HAP-1 (cell line): ENCODE results near the gene BLM.
A peak's percentile ranks its signal among the peaks of the same experiment; 100 is the strongest.
"Not testable (repeated sequence)": the region's sequence is repeated elsewhere in the genome, so short reads cannot be mapped to it uniquely, and the experiment has no call there.

Experiments used
- DNase-seq, 2 experiments: peaks; one replicate each; pipeline ENCODE4 v3.0.0-alpha.2; 2016 to 2020; ENCODE audit warnings: low spot score in 2 of 2
- H3K27me3 ChIP-seq: fragments of 250-450 bp; sonication (Bioruptor Pico); 2 replicates; pipeline ENCODE4 v1.5.1; 2020; ENCODE audit warnings: low read depth, mild to moderate bottlenecking, moderate library complexity
- H3K36me3 ChIP-seq: fragments of 250-450 bp; sonication (Bioruptor Pico); replicated peaks from 2 replicates; pipeline ENCODE4 v1.5.1; 2020; ENCODE audit warnings: mild to moderate bottlenecking
- H3K4me1 ChIP-seq: fragments of 250-450 bp; sonication (Bioruptor Pico); 2 replicates; pipeline ENCODE4 v1.5.1; 2020; ENCODE audit warnings: mild to moderate bottlenecking
- H3K4me3 ChIP-seq: fragments of 250-450 bp; sonication (Bioruptor Pico); 2 replicates; pipeline ENCODE4 v1.5.1; 2020; ENCODE audit warnings: mild to moderate bottlenecking, moderate library complexity
- H3K9me3 ChIP-seq: fragments of 250-450 bp; sonication (Bioruptor Pico); 2 replicates; pipeline ENCODE4 v1.5.1; 2020; ENCODE audit warnings: mild to moderate bottlenecking, moderate library complexity
- in situ Hi-C: fragments of 300-500 bp; cut with MboI; formaldehyde crosslinking; loops from 3 replicates; pipeline ENCODE4 v1.14.3; 2020; ENCODE audit warnings: low sequenced_read_pairs, inconsistent platforms, mixed read lengths

Gene BLM

GRCh38 chr15:90720131-90720530 lies 3.0 kb downstream of the BLM start:
- Histone ChIP-seq H3K4me1 (no peaks in the 10 kb centered on the region; the same call in 1 of the 2 replicates), H3K36me3 (peaks cover 13% of the 10 kb centered on the region), H3K4me3 (no peak overlapping the region), H3K9me3 (no peaks in the 10 kb centered on the region), H3K27me3 (no peaks in the 10 kb centered on the region)
- in situ Hi-C loops = no loop called here
- no peak for DNase-seq

DNA sequence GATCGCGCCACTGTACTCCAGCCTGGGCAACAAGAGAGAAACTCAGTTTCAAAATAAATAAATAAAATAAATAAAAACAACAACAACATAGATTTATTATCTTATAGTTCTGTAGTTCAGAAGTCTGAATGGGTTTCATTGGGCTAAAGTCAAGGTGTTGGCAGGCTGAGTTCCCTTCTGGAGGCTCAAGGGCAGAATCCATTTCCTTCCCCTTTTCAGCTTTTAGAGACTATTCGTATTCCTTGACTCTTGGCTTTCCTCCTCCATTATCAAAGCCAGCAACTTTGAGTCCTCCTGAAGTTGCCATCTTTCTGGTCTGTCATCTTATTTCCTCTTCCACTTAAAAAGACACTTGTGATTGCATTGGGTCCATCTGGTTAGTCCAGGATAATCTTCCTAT lies 12.1 kb downstream of the BLM start:
- no peaks in the 10 kb centered on the region for H3K4me1 ChIP-seq

DNA sequence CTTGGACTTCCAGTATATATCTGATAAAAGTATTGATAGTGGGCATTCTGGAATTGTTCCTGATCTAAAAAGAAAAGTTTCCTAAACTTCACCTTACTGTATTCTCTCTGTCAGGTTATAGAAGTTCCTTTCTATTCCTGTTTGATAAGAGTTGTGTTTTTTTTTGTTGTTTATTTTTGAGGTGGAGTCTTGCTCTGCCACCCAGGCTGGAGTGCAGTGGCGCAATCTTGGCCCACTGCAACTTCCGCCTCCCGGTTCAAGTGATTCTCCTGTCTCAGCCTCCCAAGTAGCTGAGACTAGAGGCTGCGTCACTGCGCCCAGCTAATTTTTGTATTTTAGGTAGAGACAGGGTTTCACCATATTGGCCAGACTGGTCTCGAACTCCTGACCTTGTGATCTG lies 13.1 kb downstream of the BLM start:
- H3K9me3 ChIP-seq = no peaks in the 10 kb centered on the region
- H3K4me1 ChIP-seq = no peaks in the 10 kb centered on the region
- no peaks in the 10 kb centered on the region for H3K27me3 ChIP-seq
- in situ Hi-C loops = no loop called here
- no peak for DNase-seq
- peaks cover 15% of the 10 kb centered on the region for H3K36me3 ChIP-seq
- H3K4me3 ChIP-seq = no peak overlapping the region

More for the DNA sequence above, 12.1 kb downstream of the BLM start:
- DNase-seq = no peak
- Histone ChIP-seq H3K27me3 (no peaks in the 10 kb centered on the region), H3K4me3 (no peak overlapping the region), H3K36me3 (peaks cover 23% of the 10 kb centered on the region), H3K9me3 (no peaks in the 10 kb centered on the region)
- in situ Hi-C loops = no loop called here

GRCh38 chr15:90735923-90736322 lies 18.8 kb downstream of the BLM start:
- in situ Hi-C loops = no loop called here
- no peaks in the 10 kb centered on the region for H3K9me3 ChIP-seq
- no peaks in the 10 kb centered on the region for H3K27me3 ChIP-seq
- DNase-seq = no peak
- no peaks in the 10 kb centered on the region for H3K4me1 ChIP-seq
- H3K36me3 ChIP-seq = peaks cover 4% of the 10 kb centered on the region
- no peak overlapping the region for H3K4me3 ChIP-seq

- H3K27me3 ChIP-seq, H3K4me1 ChIP-seq, in situ Hi-C loops, H3K4me3 ChIP-seq, DNase-seq, H3K9me3 ChIP-seq, H3K36me3 ChIP-seq: not testable (repeated sequence)
Observed at GRCh38 chr15:90740545-90740944, 23.4 kb downstream of the BLM start.

DNA sequence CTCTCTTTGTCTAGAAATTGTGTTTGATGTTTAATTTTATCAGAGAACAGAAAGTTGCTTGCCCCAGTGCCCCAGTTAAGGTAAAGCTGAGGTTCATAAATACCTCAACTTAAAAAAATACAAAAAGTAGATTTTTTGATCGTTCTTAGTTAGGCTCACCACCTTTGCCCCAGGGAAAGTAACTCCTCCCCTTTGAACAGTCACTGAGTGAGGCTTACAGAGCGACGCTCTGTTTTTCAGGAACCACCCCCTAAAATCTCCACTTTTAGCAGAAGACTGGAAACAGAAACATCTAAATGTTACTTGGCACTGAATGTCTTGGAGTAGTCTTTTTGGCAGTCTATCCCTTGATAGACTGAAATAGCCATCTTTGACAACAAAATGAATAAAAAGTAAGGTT lies 24.9 kb downstream of the BLM start:
- Histone ChIP-seq H3K9me3 (no peaks in the 10 kb centered on the region), H3K36me3 (no peaks in the 10 kb centered on the region; the same call in 1 of the 2 replicates), H3K4me3 (no peak overlapping the region), H3K4me1 (peaks cover 7% of the 10 kb centered on the region), H3K27me3 (no peaks in the 10 kb centered on the region)
- no peak for DNase-seq
- in situ Hi-C loops = no loop called here

- no peak overlapping the region for H3K4me3 ChIP-seq
- no peaks in the 10 kb centered on the region for H3K9me3 ChIP-seq
- no peak for DNase-seq
- peaks cover 3% of the 10 kb centered on the region for H3K36me3 ChIP-seq
- H3K27me3 ChIP-seq = no peaks in the 10 kb centered on the region
- peaks cover 9% of the 10 kb centered on the region for H3K4me1 ChIP-seq
- in situ Hi-C loops = no loop called here
Observed at GRCh38 chr15:90743407-90743806, 26.3 kb downstream of the BLM start.

- no peak overlapping the region for H3K4me3 ChIP-seq
- no peak for DNase-seq
- peaks cover 7% of the 10 kb centered on the region for H3K36me3 ChIP-seq
- no peaks in the 10 kb centered on the region for H3K9me3 ChIP-seq
- H3K4me1 ChIP-seq = peaks cover 9% of the 10 kb centered on the region
- no peaks in the 10 kb centered on the region for H3K27me3 ChIP-seq
- in situ Hi-C loops = no loop called here
Observed at GRCh38 chr15:90744759-90745402, 27.7 kb downstream of the BLM start.

DNA sequence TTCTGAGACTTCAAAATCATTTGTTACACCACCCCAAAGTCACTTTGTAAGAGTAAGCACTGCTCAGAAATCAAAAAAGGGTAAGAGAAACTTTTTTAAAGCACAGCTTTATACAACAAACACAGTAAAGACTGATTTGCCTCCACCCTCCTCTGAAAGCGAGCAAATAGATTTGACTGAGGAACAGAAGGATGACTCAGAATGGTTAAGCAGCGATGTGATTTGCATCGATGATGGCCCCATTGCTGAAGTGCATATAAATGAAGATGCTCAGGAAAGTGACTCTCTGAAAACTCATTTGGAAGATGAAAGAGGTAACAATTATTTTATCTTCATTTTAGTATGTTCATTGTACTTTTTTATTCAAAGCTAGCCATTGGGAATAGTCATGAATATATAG lies 32.6 kb downstream of the BLM start:
- Histone ChIP-seq H3K9me3 (no peaks in the 10 kb centered on the region), H3K4me1 (peaks cover 29% of the 10 kb centered on the region), H3K36me3 (peaks cover 15% of the 10 kb centered on the region), H3K27me3 (no peaks in the 10 kb centered on the region), H3K4me3 (no peak overlapping the region)
- DNase-seq = no peak
- in situ Hi-C loops = no loop called here

DNA sequence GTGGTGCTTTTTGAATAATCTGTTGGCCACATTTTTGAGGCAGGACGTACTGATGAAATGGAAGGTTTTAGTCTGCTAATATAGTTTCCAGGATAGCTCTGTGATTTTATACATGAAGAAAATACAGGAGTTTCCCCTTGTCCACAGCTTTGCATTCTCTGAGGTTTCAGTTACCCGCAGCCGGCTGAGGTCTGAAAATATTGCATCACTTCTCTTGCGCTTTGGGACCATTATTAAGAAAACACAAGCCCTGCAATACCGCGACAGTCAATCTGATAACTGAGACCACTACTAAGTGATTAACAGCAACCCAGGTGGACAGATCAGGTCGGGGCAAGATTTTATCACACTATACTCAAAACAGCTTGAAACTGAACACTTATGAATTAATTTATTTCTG lies 33.0 kb downstream of the BLM start:
- Histone ChIP-seq H3K9me3 (no peaks in the 10 kb centered on the region), H3K36me3 (peaks cover 20% of the 10 kb centered on the region), H3K27me3 (no peaks in the 10 kb centered on the region), H3K4me3 (no peak overlapping the region), H3K4me1 (peaks cover 29% of the 10 kb centered on the region)
- no peak for DNase-seq
- in situ Hi-C loops = no loop called here

DNA sequence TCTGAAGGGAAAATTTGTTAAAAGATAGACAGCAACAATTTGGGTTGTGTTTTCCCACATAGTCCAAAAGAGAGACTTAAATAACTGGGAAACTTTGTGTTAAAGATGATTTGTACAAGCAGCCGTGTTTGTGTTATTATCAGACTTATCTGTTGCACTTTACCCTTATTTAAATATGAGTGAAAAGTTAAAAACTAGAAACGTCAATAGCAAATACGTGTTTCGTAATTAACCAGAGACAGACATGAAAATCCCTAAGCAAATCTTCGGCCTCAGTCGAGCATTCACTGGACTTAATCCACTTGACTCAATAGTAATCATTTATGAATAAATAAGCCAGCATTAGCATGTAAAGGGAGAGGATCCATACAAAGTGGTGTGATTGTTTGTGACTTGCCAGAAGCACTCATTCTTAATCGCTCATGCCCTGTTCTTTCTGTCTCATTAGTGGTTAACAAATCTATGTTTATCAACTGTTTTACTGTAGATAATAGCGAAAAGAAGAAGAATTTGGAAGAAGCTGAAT lies 34.2 kb downstream of the BLM start:
- in situ Hi-C loops = no loop called here
- Histone ChIP-seq H3K27me3 (no peaks in the 10 kb centered on the region), H3K4me1 (peaks cover 28% of the 10 kb centered on the region), H3K4me3 (no peak overlapping the region), H3K9me3 (no peaks in the 10 kb centered on the region), H3K36me3 (peaks cover 25% of the 10 kb centered on the region)
- peak; percentile 51 to 94 for DNase-seq

- Histone ChIP-seq H3K27me3 (no peaks in the 10 kb centered on the region), H3K4me3 (no peak overlapping the region), H3K36me3 (peaks cover 49% of the 10 kb centered on the region), H3K9me3 (no peaks in the 10 kb centered on the region), H3K4me1 (peaks cover 8% of the 10 kb centered on the region)
- no peak for DNase-seq
- in situ Hi-C loops = no loop called here
Observed at GRCh38 chr15:90756916-90757315, 39.8 kb downstream of the BLM start.

DNA sequence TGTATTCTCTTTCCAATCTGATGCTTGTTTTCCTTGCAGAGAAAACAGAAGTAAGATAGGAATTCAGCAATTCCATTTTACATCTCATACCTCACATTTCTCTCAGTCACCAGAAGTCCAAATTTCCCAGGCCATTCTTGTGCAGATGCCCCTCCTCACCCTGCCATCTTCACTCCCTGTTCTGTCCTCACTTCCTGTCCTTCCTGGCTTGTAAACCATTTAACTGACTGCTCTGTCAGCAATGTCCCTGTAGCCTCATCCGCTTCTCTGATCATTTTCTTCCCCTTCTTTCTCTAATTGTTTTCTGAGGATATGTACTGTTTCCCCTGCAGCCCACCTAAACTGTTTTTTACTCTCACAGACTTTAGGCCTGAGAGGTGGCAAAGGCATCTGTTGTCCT lies 40.3 kb downstream of the BLM start:
- no peak overlapping the region for H3K4me3 ChIP-seq
- in situ Hi-C loops = no loop called here
- DNase-seq = no peak
- no peaks in the 10 kb centered on the region for H3K9me3 ChIP-seq
- peaks cover 8% of the 10 kb centered on the region for H3K4me1 ChIP-seq
- H3K36me3 ChIP-seq = peaks cover 50% of the 10 kb centered on the region
- H3K27me3 ChIP-seq = no peaks in the 10 kb centered on the region

- no peak for DNase-seq
- in situ Hi-C loops = no loop called here
- H3K9me3 ChIP-seq = no peaks in the 10 kb centered on the region
- no peak overlapping the region for H3K4me3 ChIP-seq
- H3K27me3 ChIP-seq = no peaks in the 10 kb centered on the region
- H3K4me1 ChIP-seq = no peaks in the 10 kb centered on the region
- peaks cover 43% of the 10 kb centered on the region for H3K36me3 ChIP-seq
Observed at GRCh38 chr15:90760661-90761232, 43.6 kb downstream of the BLM start.
